A673 (cell line): ENCODE results near the gene TRAK1.

Source experiments
- CTCF ChIP-seq: fragments of 300-800, 200-600 bp; sonication (generic); conservative IDR thresholded peaks from 2 replicates; pipeline ENCODE4 v1.5.1; 2017; ENCODE audit warnings: low read depth, mild to moderate bottlenecking, antibody characterized with exemption, low read length, moderate library complexity, mixed read lengths
- EZH2 ChIP-seq: fragments of 200-600 bp; sonication (generic); IDR thresholded peaks from 2 replicates; pipeline ENCODE4 v1.6.1; 2017; ENCODE audit warnings: borderline replicate concordance, low read depth, mild to moderate bottlenecking, mixed read lengths, antibody characterized with exemption, low read length; ENCODE audit not compliant: poor library complexity, severe bottlenecking

- TF ChIP-seq CTCF = no peak
- TF ChIP-seq EZH2 = no peak
Measured at GRCh38 chr3:42273361-42273760, 182.2 kb downstream of the TRAK1 start.
